GM12878 (cell line): ENCODE measurements around the gene SPTSSB. TPM values are rescaled to one million over a fixed set of nuclear protein-coding genes. Genes with fewer than 3 reads are reported as not detected.

ENCODE experiments used
- ATAC-seq: fragments of 200-7000 bp; cut with Tn5 transposase; 3 replicates; pipeline ENCODE4 v1.9.1; 2020; ENCODE audit warnings: mild to moderate bottlenecking, moderate library complexity
- BruUV-seq: library from RNA; stranded (reverse); fragments of 400-500 nt; replicated peaks from 2 replicates; lab custom pipeline; 2021; lab: Mats Ljungman, UMichigan
- CTCF ChIA-PET: fragments of 300-600 bp; sonication (Branson Sonifier 250); formaldehyde crosslinking; extraction: SDS; loops from one replicate; lab custom pipeline; 2021; ENCODE audit warnings: inconsistent platforms; lab: Yijun Ruan, JAX
- POLR2A ChIA-PET: fragments of 350-600 bp; formaldehyde crosslinking; extraction: SDS; loops from one replicate; lab custom pipeline; 2021; ENCODE audit warnings: inconsistent platforms; lab: Charles Lee
- RAD21 ChIA-PET: fragments of 300-600 bp; sonication (Branson Sonifier 250); formaldehyde crosslinking; loops from one replicate; lab custom pipeline; 2023; ENCODE audit warnings: antibody characterized with exemption; ENCODE audit not compliant: unreplicated experiment; lab: Charles Lee
- SMC1A ChIA-PET: fragments of 300-600 bp; sonication (Branson Sonifier 250); formaldehyde crosslinking; loops from one replicate; lab custom pipeline; 2023; ENCODE audit not compliant: unreplicated experiment, uncharacterized antibody; lab: Charles Lee
- DNase-seq: peaks from one replicate; pipeline ENCODE4 v3.0.0-alpha.2; 2011; ENCODE audit warnings: low read depth, low spot score
- FAIRE-seq: peaks from 3 replicates; lab custom pipeline; 2011; peaks lifted over from hg19 to GRCh38; lab: Jason Lieb, UNC
- H2AFZ ChIP-seq: 2 replicates; pipeline ENCODE4 v1.6.0; 2011; ENCODE audit warnings: low read depth, low read length, control low read depth; ENCODE audit not compliant: control insufficient read depth
- H3K27ac ChIP-seq: 2 replicates; pipeline ENCODE4 v1.5.1; 2011; ENCODE audit warnings: control low read depth; ENCODE audit not compliant: control insufficient read depth, insufficient read depth
- H3K27me3 ChIP-seq, 2 experiments: replicated peaks in 1 of 2; 2 replicates each; pipeline versions ENCODE4 v1.6.0 to v1.6.1; 2011; ENCODE audit warnings: low read length in 1 of 2; ENCODE audit not compliant: control insufficient read depth in 2 of 2, insufficient read depth in 2 of 2
- H3K36me3 ChIP-seq, 2 experiments: 2 replicates each; pipeline ENCODE4 v1.5.1; 2011; ENCODE audit warnings: low read length in 1 of 2; ENCODE audit not compliant: control insufficient read depth in 2 of 2, insufficient read depth in 2 of 2
- H3K4me1 ChIP-seq: 2 replicates; pipeline ENCODE4 v1.6.1; 2011; ENCODE audit warnings: mild to moderate bottlenecking, low read length, moderate library complexity, mixed read lengths; ENCODE audit not compliant: control insufficient read depth, insufficient read depth
- H3K4me2 ChIP-seq: 2 replicates; pipeline ENCODE4 v1.6.0; 2011; ENCODE audit warnings: control low read depth; ENCODE audit not compliant: control insufficient read depth, insufficient read depth
- H3K4me3 ChIP-seq: fragments of 200-600 bp; sonication (generic); 2 replicates; pipeline ENCODE4 v1.5.1; 2016
- H3K79me2 ChIP-seq: 2 replicates; pipeline ENCODE4 v1.6.0; 2011; ENCODE audit warnings: low read length; ENCODE audit not compliant: control insufficient read depth, insufficient read depth
- H3K9ac ChIP-seq: 2 replicates; pipeline ENCODE4 v1.8.0; 2011; ENCODE audit warnings: low read length, control low read depth, mixed read lengths; ENCODE audit not compliant: control insufficient read depth, insufficient read depth
- H3K9me3 ChIP-seq: replicated peaks from 3 replicates; pipeline ENCODE4 v1.5.1; 2011; ENCODE audit warnings: mild to moderate bottlenecking, low read length; ENCODE audit not compliant: control insufficient read depth, insufficient read depth
- H4K20me1 ChIP-seq: 2 replicates; pipeline ENCODE4 v1.6.0; 2011; ENCODE audit not compliant: control insufficient read depth, insufficient read depth
- ATF2 ChIP-seq: IDR thresholded peaks from 2 replicates; pipeline ENCODE4 v1.6.1; 2012; ENCODE audit warnings: low read length, inconsistent platforms
- ATF3 ChIP-seq: IDR thresholded peaks from 2 replicates; pipeline ENCODE4 v1.6.1; 2011; ENCODE audit warnings: low read depth, mild to moderate bottlenecking, low read length, moderate library complexity, borderline replicate concordance; ENCODE audit errors: extremely low read depth
- BMI1 ChIP-seq: fragments of 450-650 bp; IDR thresholded peaks from 2 replicates; pipeline ENCODE4 v1.6.1; 2016; ENCODE audit warnings: mild to moderate bottlenecking, moderate library complexity, borderline replicate concordance
- CBX5 ChIP-seq: sonication (generic); IDR thresholded peaks from 2 replicates; pipeline ENCODE4 v1.6.1; 2016; ENCODE audit warnings: low read depth, moderate library complexity, mild to moderate bottlenecking, inconsistent platforms
- EGR1 ChIP-seq, 2 experiments: IDR thresholded peaks; 1 replicate in 1 of 2; 2 replicates in 1 of 2; pipeline ENCODE4 v1.6.1; 2011 to 2012; ENCODE audit warnings: low read depth in 2 of 2, low read length in 2 of 2, borderline replicate concordance in 1 of 2, mild to moderate bottlenecking in 1 of 2, moderate library complexity in 1 of 2
- HCFC1 ChIP-seq: fragments of 150-350 bp; IDR thresholded peaks from 2 replicates; pipeline ENCODE4 v1.6.1; 2014; ENCODE audit warnings: low read length
- HSF1 ChIP-seq: fragments of 150-350 bp; IDR thresholded peaks from 2 replicates; pipeline ENCODE4 v1.6.1; 2014; ENCODE audit warnings: mild to moderate bottlenecking, low read depth, low read length
- IKZF1 ChIP-seq: fragments of 450-650 bp; conservative IDR thresholded peaks from 2 replicates; pipeline ENCODE4 v1.6.1; 2017; ENCODE audit warnings: antibody characterized with exemption, mild to moderate bottlenecking
- KDM1A ChIP-seq: fragments of 200-600 bp; sonication (generic); IDR thresholded peaks from 2 replicates; pipeline ENCODE4 v1.6.1; 2016; ENCODE audit warnings: borderline replicate concordance
- MYC ChIP-seq: IDR thresholded peaks from 2 replicates; pipeline ENCODE4 v1.6.1; 2011; ENCODE audit warnings: mild to moderate bottlenecking, low read length, moderate library complexity, inconsistent platforms; ENCODE audit not compliant: insufficient read depth, insufficient replicate concordance, insufficient read length, severe bottlenecking
- NFXL1 ChIP-seq: fragments of 450-650 bp; IDR thresholded peaks from 2 replicates; pipeline ENCODE4 v1.6.1; 2017; ENCODE audit warnings: antibody characterized with exemption, mild to moderate bottlenecking, borderline replicate concordance
- NR2C1 ChIP-seq: fragments of 450-650 bp; IDR thresholded peaks from 2 replicates; pipeline ENCODE4 v1.6.1; 2017; ENCODE audit warnings: antibody characterized with exemption, mild to moderate bottlenecking, moderate library complexity
- NRF1 ChIP-seq: conservative IDR thresholded peaks from 2 replicates; pipeline ENCODE4 v1.6.1; 2011; ENCODE audit warnings: mild to moderate bottlenecking, low read depth, low read length, improper control_type of control experiment
- POLR2A ChIP-seq: IDR thresholded peaks from 2 replicates; pipeline ENCODE4 v1.6.1; 2011; ENCODE audit warnings: low read depth, mild to moderate bottlenecking, low read length
- SMAD5 ChIP-seq: IDR thresholded peaks from 2 replicates; pipeline ENCODE4 v1.6.1; 2016; ENCODE audit warnings: antibody characterized with exemption, low read depth
- TCF12 ChIP-seq: IDR thresholded peaks from 2 replicates; pipeline ENCODE4 v1.6.1; 2011; ENCODE audit warnings: low read depth, mild to moderate bottlenecking, low read length
- YY1 ChIP-seq: IDR thresholded peaks from 2 replicates; pipeline ENCODE4 v1.6.1; 2011; ENCODE audit warnings: low read depth, mild to moderate bottlenecking, low read length
- ZNF207 ChIP-seq: fragments of 450-650 bp; IDR thresholded peaks from 2 replicates; pipeline ENCODE4 v1.6.1; 2014; ENCODE audit warnings: antibody characterized with exemption, mild to moderate bottlenecking, borderline replicate concordance
- ZNF274 ChIP-seq: IDR thresholded peaks from one replicate; pipeline ENCODE4 v1.8.0; 2011; ENCODE audit not compliant: insufficient read length, insufficient read depth
- in situ Hi-C: fragments of 300-500 bp; cut with MboI; formaldehyde crosslinking; loops from 9 replicates; pipeline ENCODE4 v1.14.3; 2018; ENCODE audit warnings: mixed read lengths
- intact Hi-C: fragments of 100-400 bp; cut with micrococcal nuclease; formaldehyde crosslinking; loops from one replicate; pipeline ENCODE4 v1.14.2; 2022; ENCODE audit not compliant: unreplicated experiment
- polyA plus RNA-seq, 11 experiments: library from polyadenylated mRNA; depleted of rRNA in 4 of 11; unstranded in 6 of 11; stranded (reverse) in 5 of 11; fragments of >200 nt; fragmentation: Nextera tagmentation in 4 of 11; fragmentation: Illumina TruSeq in 1 of 11; extraction: Ambion mirVana in 4 of 11; extraction: Trizol in 1 of 11; gene quantifications; 1 replicate in 1 of 11; 2 replicates in 10 of 11; pipeline versions ENCODE4 v1.2.1 to v1.2.3, GENCODE V29; 2011 to 2016; ENCODE audit warnings: inconsistent platforms in 2 of 11, missing spikeins in 2 of 11, low read depth in 1 of 11
- total RNA-seq, 4 experiments: library from RNA; depleted of rRNA in 3 of 4; stranded (reverse); fragments of >200 nt in 3 of 4; fragmentation: Illumina TruSeq in 1 of 4; extraction: Trizol in 1 of 4; gene quantifications; 2 replicates each; pipeline versions ENCODE4 v1.2.1 to v1.2.3, GENCODE V29; 2013 to 2021

The SPTSSB gene
- total and polyA plus RNA-seq, 10 of the 15 experiments (the other 5 are each of a cell fraction or from before 2014, with no cell fraction given): 0.19 to 30.6 (median 0.91) TPM

GRCh38 chr3:161337311-161337710 is 34.0 kb downstream of the SPTSSB start:
- no peak overlapping the region for H2AFZ ChIP-seq
- POLR2A ChIA-PET: no interaction called here
- H3K4me3 ChIP-seq: no peak overlapping the region
- H3K27ac ChIP-seq: no peak overlapping the region
- H3K36me3 ChIP-seq: no peaks in the 10 kb centered on the region
- H4K20me1 ChIP-seq: no peaks in the 10 kb centered on the region
- ATAC-seq (peak; percentile 87), FAIRE-seq (no peak), DNase-seq (no peak)
- CTCF ChIA-PET: interaction anchor here (0.6 to 3.0 kb wide), 4 partner anchors 11 to 531 kb away, joined by 3 to 8 read pairs (median 3); no protein-coding TSS in a partner anchor
- H3K79me2 ChIP-seq: no peaks in the 10 kb centered on the region
- no peaks in the 10 kb centered on the region for H3K27me3 ChIP-seq
- TF ChIP-seq ATF3 (no peak), HSF1 (no peak), BMI1 (no peak), HCFC1 (no peak), ZNF274 (no peak), NFXL1 (no peak), TCF12 (no peak), MYC (no peak), ZNF207 (no peak), NR2C1 (no peak), ATF2 (no peak), YY1 (no peak), CBX5 (no peak), POLR2A (no peak), KDM1A (no peak), NRF1 (no peak), IKZF1 (no peak), EGR1 (IDR thresholded peaks at IDR 0.05; ENCODE audit: borderline replicate concordance in 1 of 2, low read depth in 2 of 2, low read length in 2 of 2) (no peak), SMAD5 (no peak)
- SMC1A ChIA-PET: interaction anchor here (0.9 to 1.0 kb wide), 2 partner anchors 10 to 44 kb away, joined by 4 read pairs; no protein-coding TSS in a partner anchor
- intact Hi-C loops (no loop called here), in situ Hi-C loops (no loop called here)
- no TSS peak for BruUV-seq
- H3K9me3 ChIP-seq: no peaks in the 10 kb centered on the region; the same call in 2 of the 3 replicates
- H3K4me2 ChIP-seq: 0 out of 2 replicates have a peak overlapping the region, but pooled peaks have one; percentile 9
- RAD21 ChIA-PET: no interaction called here
- H3K4me1 ChIP-seq: no peaks in the 10 kb centered on the region
- H3K9ac ChIP-seq: no peak overlapping the region
